ENCODE results near the gene KBTBD12. TPM values are rescaled to one million over a fixed set of nuclear protein-coding genes. Genes with fewer than 3 reads are reported as not detected.

KBTBD12 gene
- total RNA-seq, 4 donors from 2014 or later: 3.3 to 17.5 (median 4.3) TPM

GRCh38 chr3:127990051-127990450 is 75.0 kb downstream of the KBTBD12 start:
- no peaks in the 10 kb centered on the region for H3K9me3 ChIP-seq
- no peak for TF ChIP-seq POLR2A (IDR thresholded peaks at IDR 0.05)
- no peak for TF ChIP-seq EP300 (IDR thresholded peaks at IDR 0.05; ENCODE audit: low read depth)
- TF ChIP-seq POLR2AphosphoS5 (IDR thresholded peaks at IDR 0.05): no peak
- no peak for TF ChIP-seq CTCF (IDR thresholded peaks at IDR 0.05)
- no peak overlapping the region for H3K4me3 ChIP-seq
- in situ Hi-C loops (cut with MboI; ENCODE audit: low pct_ligation_motif_present in 1 of 4, low pct_unique_long_range_greater_than_20kb in 1 of 4, low sequenced_read_pairs in 3 of 4): no loop called here
- no peaks in the 10 kb centered on the region for H3K27me3 ChIP-seq
- H3K36me3 ChIP-seq: no peaks in the 10 kb centered on the region
- H3K4me1 ChIP-seq: peaks cover 0 to 4% (median 0%) of the 10 kb centered on the region in 4 donors
- intact Hi-C loops (cut with DNase I; ENCODE audit: low total_unique reads): no loop called here
- no peak for DNase-seq
- 88% methylated on average over 17 of the region's 17 CpGs; no CpG with 5 or more reads in 1 of the 2 donors for WGBS, 2 donors (ENCODE audit: low coverage in 1 of 2)
- no peak overlapping the region for H3K27ac ChIP-seq

GRCh38 chr3:127990461-127990860 is 75.4 kb downstream of the KBTBD12 start:
- Histone ChIP-seq H3K27me3 (no peaks in the 10 kb centered on the region), H3K9me3 (no peaks in the 10 kb centered on the region), H3K27ac (no peak overlapping the region), H3K4me3 (no peak overlapping the region), H3K4me1 (peaks cover 0 to 4% (median 0%) of the 10 kb centered on the region in 4 donors), H3K36me3 (no peaks in the 10 kb centered on the region)
- intact Hi-C loops (cut with DNase I; ENCODE audit: low total_unique reads): no loop called here
- no peak for TF ChIP-seq POLR2A (IDR thresholded peaks at IDR 0.05)
- no peak for TF ChIP-seq CTCF (IDR thresholded peaks at IDR 0.05)
- in situ Hi-C loops (cut with MboI; ENCODE audit: low pct_ligation_motif_present in 1 of 4, low pct_unique_long_range_greater_than_20kb in 1 of 4, low sequenced_read_pairs in 3 of 4): no loop called here
- no peak for DNase-seq
- WGBS, 2 donors (ENCODE audit: low coverage in 1 of 2): 87% methylated on average over 11 of the region's 11 CpGs; no CpG with 5 or more reads in 1 of the 2 donors

GRCh38 chr3:127991251-127991650 is 76.2 kb downstream of the KBTBD12 start:
- in situ Hi-C loops (cut with MboI; ENCODE audit: low pct_ligation_motif_present in 1 of 4, low pct_unique_long_range_greater_than_20kb in 1 of 4, low sequenced_read_pairs in 3 of 4): no loop called here
- intact Hi-C loops (cut with DNase I; ENCODE audit: low total_unique reads): no loop called here
- no peak overlapping the region for H3K27ac ChIP-seq
- no peaks in the 10 kb centered on the region for H3K36me3 ChIP-seq
- H3K9me3 ChIP-seq: no peaks in the 10 kb centered on the region
- TF ChIP-seq POLR2AphosphoS5 (IDR thresholded peaks at IDR 0.05) (no peak), POLR2A (IDR thresholded peaks at IDR 0.05) (no peak)
- H3K27me3 ChIP-seq: no peaks in the 10 kb centered on the region
- no peak for DNase-seq
- H3K4me3 ChIP-seq: no peak overlapping the region
- 93 to 100% methylated on average over 3 to 12 of the region's 12 CpGs for WGBS, 2 donors (ENCODE audit: low coverage in 1 of 2)
- H3K4me1 ChIP-seq: peaks cover 0 to 4% (median 0%) of the 10 kb centered on the region in 4 donors

- peaks cover 0 to 4% (median 0%) of the 10 kb centered on the region in 4 donors for H3K4me1 ChIP-seq
- H3K4me3 ChIP-seq: no peak overlapping the region
- H3K36me3 ChIP-seq: no peaks in the 10 kb centered on the region
- no peak for TF ChIP-seq POLR2AphosphoS5 (IDR thresholded peaks at IDR 0.05)
- no peak for DNase-seq
- in situ Hi-C loops (cut with MboI; ENCODE audit: low pct_ligation_motif_present in 1 of 4, low pct_unique_long_range_greater_than_20kb in 1 of 4, low sequenced_read_pairs in 3 of 4) (no loop called here), intact Hi-C loops (cut with DNase I; ENCODE audit: low total_unique reads) (no loop called here)
- no peak overlapping the region for H3K27ac ChIP-seq
- H3K27me3 ChIP-seq: no peaks in the 10 kb centered on the region
- 79% methylated on average over 6 of the region's 6 CpGs; no CpG with 5 or more reads in 1 of the 2 donors for WGBS, 2 donors (ENCODE audit: low coverage in 1 of 2)
- no peaks in the 10 kb centered on the region for H3K9me3 ChIP-seq
These were observed 76.6 kb downstream of the KBTBD12 start for GRCh38 chr3:127991681-127992080.

- H3K27me3 ChIP-seq: no peaks in the 10 kb centered on the region
- no peaks in the 10 kb centered on the region for H3K9me3 ChIP-seq
- DNase-seq: no peak
- H3K27ac ChIP-seq: no peak overlapping the region
- no peak overlapping the region for H3K4me3 ChIP-seq
- no peaks in the 10 kb centered on the region for H3K36me3 ChIP-seq
- TF ChIP-seq POLR2A (IDR thresholded peaks at IDR 0.05): no peak
- TF ChIP-seq POLR2AphosphoS5 (IDR thresholded peaks at IDR 0.05): no peak
- no peak for TF ChIP-seq CTCF (IDR thresholded peaks at IDR 0.05)
- TF ChIP-seq EP300 (IDR thresholded peaks at IDR 0.05; ENCODE audit: low read depth): no peak
- H3K4me1 ChIP-seq: peaks cover 0 to 4% (median 0%) of the 10 kb centered on the region in 4 donors
- in situ Hi-C loops (cut with MboI; ENCODE audit: low pct_ligation_motif_present in 1 of 4, low pct_unique_long_range_greater_than_20kb in 1 of 4, low sequenced_read_pairs in 3 of 4): no loop called here
- WGBS, 2 donors (ENCODE audit: low coverage in 1 of 2): 73 to 85% methylated on average over 2 to 5 of the region's 5 CpGs
- intact Hi-C loops (cut with DNase I; ENCODE audit: low total_unique reads): no loop called here
These were observed 77.1 kb downstream of the KBTBD12 start for GRCh38 chr3:127992127-127992526.

Measured in transverse colon (tissue), 4 donors.